ENCODE results near the gene METTL25. TPM values are rescaled to one million over a fixed set of nuclear protein-coding genes. Genes with fewer than 3 reads are reported as not detected.

METTL25 gene
- total RNA-seq, 1 experiment from 2014 or later = 6.3 TPM

DNA sequence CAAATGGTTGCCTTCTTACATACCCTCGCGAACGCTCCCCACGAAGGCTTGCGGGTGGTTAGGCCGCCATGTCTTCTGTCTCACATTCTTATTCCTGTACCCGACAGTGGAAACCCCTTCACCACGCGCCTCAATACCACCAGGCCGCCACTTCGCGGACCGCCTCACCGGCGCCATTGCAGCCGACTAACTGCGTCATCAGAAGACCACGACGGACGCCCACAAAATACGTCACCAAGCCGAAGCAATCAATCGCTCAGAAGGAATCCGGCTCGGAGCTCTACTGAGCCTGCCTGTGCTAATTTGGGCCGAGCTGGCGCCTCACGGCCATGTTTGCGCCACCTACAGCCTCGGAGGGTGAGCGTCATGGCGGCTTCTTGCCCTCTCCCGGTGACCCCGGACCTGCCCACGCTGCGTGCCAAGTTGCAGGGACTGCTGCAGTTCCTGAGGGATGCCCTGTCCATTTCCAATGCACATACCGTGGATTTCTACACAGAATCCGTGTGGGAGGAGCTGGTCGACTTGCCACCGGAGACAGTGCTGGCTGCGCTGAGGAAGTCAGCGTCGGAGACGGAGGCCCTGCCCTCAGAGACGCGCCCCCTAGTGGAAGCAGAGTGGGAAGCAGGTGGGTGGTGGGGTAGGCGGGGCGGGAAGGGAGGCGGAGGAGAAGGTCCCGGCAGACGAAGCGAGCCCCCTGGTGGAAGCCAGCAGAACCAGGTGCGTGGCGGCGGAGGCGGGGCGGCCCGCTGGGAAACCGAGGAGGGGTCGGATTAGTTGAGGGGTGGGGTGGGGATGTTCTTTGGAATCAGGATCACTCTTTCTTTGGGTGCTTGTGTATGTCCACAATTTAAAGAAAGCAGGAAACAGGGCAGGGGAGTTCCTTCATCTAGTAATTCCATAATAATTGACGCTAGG is at the start of gene METTL25, which contains the start of gene CCDC59 (continued):
- TF ChIP-seq ZNF232 (CRISPR knock-in tag; IDR thresholded peaks at IDR 0.05) (0 out of 2 replicates have a peak, but pooled peaks have one; percentile 50), JUN (CRISPR knock-in tag; IDR thresholded peaks at IDR 0.05) (peak; percentile 83), ZNF671 (CRISPR knock-in tag; IDR thresholded peaks at IDR 0.05) (no peak), CREM (CRISPR knock-in tag; IDR thresholded peaks at IDR 0.05) (peak; percentile 100), NR3C1 (CRISPR knock-in tag; conservative IDR thresholded peaks at IDR 0.05; ENCODE audit: low read depth) (no peak), ZNF138 (CRISPR knock-in tag; conservative IDR thresholded peaks at IDR 0.05) (no peak; the same call in 1 of the 2 replicates), PRRX2 (CRISPR knock-in tag; IDR thresholded peaks at IDR 0.05) (0 out of 2 replicates have a peak, but pooled peaks have one; percentile 68), ETV6 (CRISPR knock-in tag; IDR thresholded peaks at IDR 0.05) (peak; percentile 87), ZNF263 (CRISPR knock-in tag; IDR thresholded peaks at IDR 0.05; ENCODE audit: low read depth) (no peak), MXD4 (CRISPR knock-in tag; IDR thresholded peaks at IDR 0.05; ENCODE audit: borderline replicate concordance) (no peak), ZNF317 (CRISPR knock-in tag; IDR thresholded peaks at IDR 0.05; ENCODE audit: borderline replicate concordance, low read depth) (no peak), ATF1 (CRISPR knock-in tag; IDR thresholded peaks at IDR 0.05) (peak; percentile 98)
- TF ChIP-seq, protein P1, sequence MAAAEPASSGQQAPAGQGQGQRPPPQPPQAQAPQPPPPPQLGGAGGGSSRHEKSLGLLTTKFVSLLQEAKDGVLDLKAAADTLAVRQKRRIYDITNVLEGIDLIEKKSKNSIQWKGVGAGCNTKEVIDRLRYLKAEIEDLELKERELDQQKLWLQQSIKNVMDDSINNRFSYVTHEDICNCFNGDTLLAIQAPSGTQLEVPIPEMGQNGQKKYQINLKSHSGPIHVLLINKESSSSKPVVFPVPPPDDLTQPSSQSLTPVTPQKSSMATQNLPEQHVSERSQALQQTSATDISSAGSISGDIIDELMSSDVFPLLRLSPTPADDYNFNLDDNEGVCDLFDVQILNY (CRISPR knock-in tag; IDR thresholded peaks at IDR 0.05) = peak; percentile 60; the same call in 1 of the 2 replicates
- TF ChIP-seq, protein P2, sequence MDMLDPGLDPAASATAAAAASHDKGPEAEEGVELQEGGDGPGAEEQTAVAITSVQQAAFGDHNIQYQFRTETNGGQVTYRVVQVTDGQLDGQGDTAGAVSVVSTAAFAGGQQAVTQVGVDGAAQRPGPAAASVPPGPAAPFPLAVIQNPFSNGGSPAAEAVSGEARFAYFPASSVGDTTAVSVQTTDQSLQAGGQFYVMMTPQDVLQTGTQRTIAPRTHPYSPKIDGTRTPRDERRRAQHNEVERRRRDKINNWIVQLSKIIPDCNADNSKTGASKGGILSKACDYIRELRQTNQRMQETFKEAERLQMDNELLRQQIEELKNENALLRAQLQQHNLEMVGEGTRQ (CRISPR knock-in tag; IDR thresholded peaks at IDR 0.05) = peak; percentile 49; the same call in 1 of the 2 replicates
- TF ChIP-seq, protein P3, sequence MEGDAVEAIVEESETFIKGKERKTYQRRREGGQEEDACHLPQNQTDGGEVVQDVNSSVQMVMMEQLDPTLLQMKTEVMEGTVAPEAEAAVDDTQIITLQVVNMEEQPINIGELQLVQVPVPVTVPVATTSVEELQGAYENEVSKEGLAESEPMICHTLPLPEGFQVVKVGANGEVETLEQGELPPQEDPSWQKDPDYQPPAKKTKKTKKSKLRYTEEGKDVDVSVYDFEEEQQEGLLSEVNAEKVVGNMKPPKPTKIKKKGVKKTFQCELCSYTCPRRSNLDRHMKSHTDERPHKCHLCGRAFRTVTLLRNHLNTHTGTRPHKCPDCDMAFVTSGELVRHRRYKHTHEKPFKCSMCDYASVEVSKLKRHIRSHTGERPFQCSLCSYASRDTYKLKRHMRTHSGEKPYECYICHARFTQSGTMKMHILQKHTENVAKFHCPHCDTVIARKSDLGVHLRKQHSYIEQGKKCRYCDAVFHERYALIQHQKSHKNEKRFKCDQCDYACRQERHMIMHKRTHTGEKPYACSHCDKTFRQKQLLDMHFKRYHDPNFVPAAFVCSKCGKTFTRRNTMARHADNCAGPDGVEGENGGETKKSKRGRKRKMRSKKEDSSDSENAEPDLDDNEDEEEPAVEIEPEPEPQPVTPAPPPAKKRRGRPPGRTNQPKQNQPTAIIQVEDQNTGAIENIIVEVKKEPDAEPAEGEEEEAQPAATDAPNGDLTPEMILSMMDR (IDR thresholded peaks at IDR 0.05) = no peak; the same call in none of the 2 replicates
- TF ChIP-seq, protein P4, sequence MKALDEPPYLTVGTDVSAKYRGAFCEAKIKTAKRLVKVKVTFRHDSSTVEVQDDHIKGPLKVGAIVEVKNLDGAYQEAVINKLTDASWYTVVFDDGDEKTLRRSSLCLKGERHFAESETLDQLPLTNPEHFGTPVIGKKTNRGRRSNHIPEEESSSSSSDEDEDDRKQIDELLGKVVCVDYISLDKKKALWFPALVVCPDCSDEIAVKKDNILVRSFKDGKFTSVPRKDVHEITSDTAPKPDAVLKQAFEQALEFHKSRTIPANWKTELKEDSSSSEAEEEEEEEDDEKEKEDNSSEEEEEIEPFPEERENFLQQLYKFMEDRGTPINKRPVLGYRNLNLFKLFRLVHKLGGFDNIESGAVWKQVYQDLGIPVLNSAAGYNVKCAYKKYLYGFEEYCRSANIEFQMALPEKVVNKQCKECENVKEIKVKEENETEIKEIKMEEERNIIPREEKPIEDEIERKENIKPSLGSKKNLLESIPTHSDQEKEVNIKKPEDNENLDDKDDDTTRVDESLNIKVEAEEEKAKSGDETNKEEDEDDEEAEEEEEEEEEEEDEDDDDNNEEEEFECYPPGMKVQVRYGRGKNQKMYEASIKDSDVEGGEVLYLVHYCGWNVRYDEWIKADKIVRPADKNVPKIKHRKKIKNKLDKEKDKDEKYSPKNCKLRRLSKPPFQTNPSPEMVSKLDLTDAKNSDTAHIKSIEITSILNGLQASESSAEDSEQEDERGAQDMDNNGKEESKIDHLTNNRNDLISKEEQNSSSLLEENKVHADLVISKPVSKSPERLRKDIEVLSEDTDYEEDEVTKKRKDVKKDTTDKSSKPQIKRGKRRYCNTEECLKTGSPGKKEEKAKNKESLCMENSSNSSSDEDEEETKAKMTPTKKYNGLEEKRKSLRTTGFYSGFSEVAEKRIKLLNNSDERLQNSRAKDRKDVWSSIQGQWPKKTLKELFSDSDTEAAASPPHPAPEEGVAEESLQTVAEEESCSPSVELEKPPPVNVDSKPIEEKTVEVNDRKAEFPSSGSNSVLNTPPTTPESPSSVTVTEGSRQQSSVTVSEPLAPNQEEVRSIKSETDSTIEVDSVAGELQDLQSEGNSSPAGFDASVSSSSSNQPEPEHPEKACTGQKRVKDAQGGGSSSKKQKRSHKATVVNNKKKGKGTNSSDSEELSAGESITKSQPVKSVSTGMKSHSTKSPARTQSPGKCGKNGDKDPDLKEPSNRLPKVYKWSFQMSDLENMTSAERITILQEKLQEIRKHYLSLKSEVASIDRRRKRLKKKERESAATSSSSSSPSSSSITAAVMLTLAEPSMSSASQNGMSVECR (CRISPR knock-in tag; IDR thresholded peaks at IDR 0.05; ENCODE audit: borderline replicate concordance) = peak; percentile 92; the same call in 1 of the 2 replicates
- TF ChIP-seq, protein P5, sequence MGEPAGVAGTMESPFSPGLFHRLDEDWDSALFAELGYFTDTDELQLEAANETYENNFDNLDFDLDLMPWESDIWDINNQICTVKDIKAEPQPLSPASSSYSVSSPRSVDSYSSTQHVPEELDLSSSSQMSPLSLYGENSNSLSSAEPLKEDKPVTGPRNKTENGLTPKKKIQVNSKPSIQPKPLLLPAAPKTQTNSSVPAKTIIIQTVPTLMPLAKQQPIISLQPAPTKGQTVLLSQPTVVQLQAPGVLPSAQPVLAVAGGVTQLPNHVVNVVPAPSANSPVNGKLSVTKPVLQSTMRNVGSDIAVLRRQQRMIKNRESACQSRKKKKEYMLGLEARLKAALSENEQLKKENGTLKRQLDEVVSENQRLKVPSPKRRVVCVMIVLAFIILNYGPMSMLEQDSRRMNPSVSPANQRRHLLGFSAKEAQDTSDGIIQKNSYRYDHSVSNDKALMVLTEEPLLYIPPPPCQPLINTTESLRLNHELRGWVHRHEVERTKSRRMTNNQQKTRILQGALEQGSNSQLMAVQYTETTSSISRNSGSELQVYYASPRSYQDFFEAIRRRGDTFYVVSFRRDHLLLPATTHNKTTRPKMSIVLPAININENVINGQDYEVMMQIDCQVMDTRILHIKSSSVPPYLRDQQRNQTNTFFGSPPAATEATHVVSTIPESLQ (CRISPR knock-in tag; IDR thresholded peaks at IDR 0.05) = no peak

Measured in WTC11 (cell line).